PFSK-1 (cell line): Measurements from ENCODE around the gene ADAMTS17.

Source experiments
- FOXP2 ChIP-seq: optimal IDR thresholded peaks from 2 replicates; pipeline ENCODE3; 2011; ENCODE audit warnings: borderline replicate concordance, control low read depth, inconsistent platforms; ENCODE audit not compliant: insufficient read depth; ENCODE audit errors: extremely low read length, extremely low read depth
- POLR2AphosphoS5 ChIP-seq: IDR thresholded peaks from 2 replicates; pipeline ENCODE4 v1.6.1; 2012; ENCODE audit warnings: low read depth, mild to moderate bottlenecking, control low read depth, low read length, moderate library complexity
- SIN3A ChIP-seq: IDR thresholded peaks from 2 replicates; pipeline ENCODE4 v1.6.1; 2012; ENCODE audit warnings: mild to moderate bottlenecking, low read length, moderate library complexity, borderline replicate concordance; ENCODE audit not compliant: insufficient read depth
- TAF1 ChIP-seq: IDR thresholded peaks from 2 replicates; pipeline ENCODE4 v1.6.1; 2012; ENCODE audit warnings: low read length, control low read depth, borderline replicate concordance; ENCODE audit not compliant: insufficient read depth
- TF ChIP-seq, protein P1 (sequence below), 2 experiments: IDR thresholded peaks; 2 replicates each; pipeline versions ENCODE4 v1.6.1 to v1.8.0; 2011 to 2012; ENCODE audit warnings: low read depth in 2 of 2, low read length in 2 of 2, control low read depth in 1 of 2, inconsistent platforms in 1 of 2, mild to moderate bottlenecking in 1 of 2, moderate library complexity in 1 of 2; ENCODE audit not compliant: insufficient read depth in 1 of 2

ADAMTS17 gene

GRCh38 chr15:100031665-100032357 lies 310.0 kb downstream of the ADAMTS17 start:
- TF ChIP-seq, protein P1, sequence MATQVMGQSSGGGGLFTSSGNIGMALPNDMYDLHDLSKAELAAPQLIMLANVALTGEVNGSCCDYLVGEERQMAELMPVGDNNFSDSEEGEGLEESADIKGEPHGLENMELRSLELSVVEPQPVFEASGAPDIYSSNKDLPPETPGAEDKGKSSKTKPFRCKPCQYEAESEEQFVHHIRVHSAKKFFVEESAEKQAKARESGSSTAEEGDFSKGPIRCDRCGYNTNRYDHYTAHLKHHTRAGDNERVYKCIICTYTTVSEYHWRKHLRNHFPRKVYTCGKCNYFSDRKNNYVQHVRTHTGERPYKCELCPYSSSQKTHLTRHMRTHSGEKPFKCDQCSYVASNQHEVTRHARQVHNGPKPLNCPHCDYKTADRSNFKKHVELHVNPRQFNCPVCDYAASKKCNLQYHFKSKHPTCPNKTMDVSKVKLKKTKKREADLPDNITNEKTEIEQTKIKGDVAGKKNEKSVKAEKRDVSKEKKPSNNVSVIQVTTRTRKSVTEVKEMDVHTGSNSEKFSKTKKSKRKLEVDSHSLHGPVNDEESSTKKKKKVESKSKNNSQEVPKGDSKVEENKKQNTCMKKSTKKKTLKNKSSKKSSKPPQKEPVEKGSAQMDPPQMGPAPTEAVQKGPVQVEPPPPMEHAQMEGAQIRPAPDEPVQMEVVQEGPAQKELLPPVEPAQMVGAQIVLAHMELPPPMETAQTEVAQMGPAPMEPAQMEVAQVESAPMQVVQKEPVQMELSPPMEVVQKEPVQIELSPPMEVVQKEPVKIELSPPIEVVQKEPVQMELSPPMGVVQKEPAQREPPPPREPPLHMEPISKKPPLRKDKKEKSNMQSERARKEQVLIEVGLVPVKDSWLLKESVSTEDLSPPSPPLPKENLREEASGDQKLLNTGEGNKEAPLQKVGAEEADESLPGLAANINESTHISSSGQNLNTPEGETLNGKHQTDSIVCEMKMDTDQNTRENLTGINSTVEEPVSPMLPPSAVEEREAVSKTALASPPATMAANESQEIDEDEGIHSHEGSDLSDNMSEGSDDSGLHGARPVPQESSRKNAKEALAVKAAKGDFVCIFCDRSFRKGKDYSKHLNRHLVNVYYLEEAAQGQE (IDR thresholded peaks at IDR 0.05; ENCODE audit: insufficient read depth in 1 of 2, low read depth in 2 of 2, low read length in 2 of 2) = no peak
- TF ChIP-seq FOXP2 = no peak
- TF ChIP-seq POLR2AphosphoS5 = no peak
- no peak for TF ChIP-seq SIN3A

- no peak for TF ChIP-seq FOXP2
- TF ChIP-seq, protein P1 (IDR thresholded peaks at IDR 0.05; ENCODE audit: insufficient read depth in 1 of 2, low read depth in 2 of 2, low read length in 2 of 2) = no peak
- TF ChIP-seq POLR2AphosphoS5 = no peak
- no peak for TF ChIP-seq SIN3A
- TF ChIP-seq TAF1 = no peak
Observed at GRCh38 chr15:100030586-100031229, 311.1 kb downstream of the ADAMTS17 start.

- TF ChIP-seq FOXP2 = no peak
- no peak for TF ChIP-seq TAF1
Observed at GRCh38 chr15:100029868-100030479, 311.8 kb downstream of the ADAMTS17 start.

- TF ChIP-seq, protein P1 (IDR thresholded peaks at IDR 0.05; ENCODE audit: insufficient read depth in 1 of 2, low read depth in 2 of 2, low read length in 2 of 2) = no peak
- no peak for TF ChIP-seq FOXP2
- TF ChIP-seq SIN3A = no peak
- TF ChIP-seq TAF1 = no peak
- TF ChIP-seq POLR2AphosphoS5 = no peak
Observed at GRCh38 chr15:100029045-100029444, 312.7 kb downstream of the ADAMTS17 start.

GRCh38 chr15:100026041-100026440 lies 315.7 kb downstream of the ADAMTS17 start:
- TF ChIP-seq POLR2AphosphoS5 (no peak), TAF1 (no peak), SIN3A (no peak), FOXP2 (no peak)
- TF ChIP-seq, protein P1 (IDR thresholded peaks at IDR 0.05; ENCODE audit: insufficient read depth in 1 of 2, low read depth in 2 of 2, low read length in 2 of 2) = no peak
